ENCODE data around the gene NTM.

GRCh38 chr11:131689049-131689925 is 318.9 kb downstream of the NTM start:
- TF ChIP-seq CTCF (IDR thresholded peaks at IDR 0.05), result no peak
- TF ChIP-seq POLR2A (IDR thresholded peaks at IDR 0.05), result no peak

All from uterus (tissue), 2 donors.